GM19324 (cell line): ENCODE data around the gene STRA8.

Experiments used
- ATAC-seq: cut with Tn5 transposase; IDR thresholded peaks from one replicate; pipeline ENCODE4 v1.9.1; 2021; ENCODE audit warnings: mild to moderate bottlenecking, moderate library complexity; ENCODE audit not compliant: unreplicated experiment, low FRiP score

Gene STRA8

GRCh38 chr7:135262623-135263320 is 29.1 kb downstream of the STRA8 start:
- no peak for ATAC-seq

GRCh38 chr7:135263321-135263970 is 29.8 kb downstream of the STRA8 start:
- no peak for ATAC-seq

- ATAC-seq = no peak
Measured at GRCh38 chr7:135265637-135266036, 32.0 kb downstream of the STRA8 start.

- ATAC-seq = no peak
Measured at GRCh38 chr7:135269921-135270320, 36.3 kb downstream of the STRA8 start.

- ATAC-seq = no peak
Measured at GRCh38 chr7:135270577-135271254, 37.1 kb downstream of the STRA8 start.

- no peak for ATAC-seq
Measured at GRCh38 chr7:135271255-135271615, 37.6 kb downstream of the STRA8 start.

- no peak for ATAC-seq
Measured at GRCh38 chr7:135272303-135272702, 38.7 kb downstream of the STRA8 start.

GRCh38 chr7:135273581-135273980 is 39.9 kb downstream of the STRA8 start:
- ATAC-seq = no peak

GRCh38 chr7:135274495-135275268 is 41.0 kb downstream of the STRA8 start:
- no peak for ATAC-seq

- no peak for ATAC-seq
Measured at GRCh38 chr7:135275971-135276580, 42.4 kb downstream of the STRA8 start.

GRCh38 chr7:135277161-135277560 is 43.5 kb downstream of the STRA8 start:
- no peak for ATAC-seq

- peak; percentile 85 for ATAC-seq
Measured at GRCh38 chr7:135281363-135281949, 47.8 kb downstream of the STRA8 start.

GRCh38 chr7:135282561-135283254 is 49.1 kb downstream of the STRA8 start:
- no peak for ATAC-seq

GRCh38 chr7:135283959-135284638 is 50.5 kb downstream of the STRA8 start:
- ATAC-seq = no peak

- ATAC-seq = no peak
Measured at GRCh38 chr7:135285547-135286233, 52.1 kb downstream of the STRA8 start.

GRCh38 chr7:135286876-135287275 is 53.2 kb downstream of the STRA8 start:
- ATAC-seq = no peak

GRCh38 chr7:135290594-135290993 is 57.0 kb downstream of the STRA8 start:
- ATAC-seq = no peak

GRCh38 chr7:135291809-135292253 is 58.2 kb downstream of the STRA8 start:
- ATAC-seq = no peak
